ENCODE results near the gene ZNF280D. TPM values are rescaled to one million over a fixed set of nuclear protein-coding genes. Genes with fewer than 3 reads are reported as not detected.

The ZNF280D gene
- total and polyA plus RNA-seq, 2 experiments from 2014 or later, result 8.0 to 24.6 TPM

DNA sequence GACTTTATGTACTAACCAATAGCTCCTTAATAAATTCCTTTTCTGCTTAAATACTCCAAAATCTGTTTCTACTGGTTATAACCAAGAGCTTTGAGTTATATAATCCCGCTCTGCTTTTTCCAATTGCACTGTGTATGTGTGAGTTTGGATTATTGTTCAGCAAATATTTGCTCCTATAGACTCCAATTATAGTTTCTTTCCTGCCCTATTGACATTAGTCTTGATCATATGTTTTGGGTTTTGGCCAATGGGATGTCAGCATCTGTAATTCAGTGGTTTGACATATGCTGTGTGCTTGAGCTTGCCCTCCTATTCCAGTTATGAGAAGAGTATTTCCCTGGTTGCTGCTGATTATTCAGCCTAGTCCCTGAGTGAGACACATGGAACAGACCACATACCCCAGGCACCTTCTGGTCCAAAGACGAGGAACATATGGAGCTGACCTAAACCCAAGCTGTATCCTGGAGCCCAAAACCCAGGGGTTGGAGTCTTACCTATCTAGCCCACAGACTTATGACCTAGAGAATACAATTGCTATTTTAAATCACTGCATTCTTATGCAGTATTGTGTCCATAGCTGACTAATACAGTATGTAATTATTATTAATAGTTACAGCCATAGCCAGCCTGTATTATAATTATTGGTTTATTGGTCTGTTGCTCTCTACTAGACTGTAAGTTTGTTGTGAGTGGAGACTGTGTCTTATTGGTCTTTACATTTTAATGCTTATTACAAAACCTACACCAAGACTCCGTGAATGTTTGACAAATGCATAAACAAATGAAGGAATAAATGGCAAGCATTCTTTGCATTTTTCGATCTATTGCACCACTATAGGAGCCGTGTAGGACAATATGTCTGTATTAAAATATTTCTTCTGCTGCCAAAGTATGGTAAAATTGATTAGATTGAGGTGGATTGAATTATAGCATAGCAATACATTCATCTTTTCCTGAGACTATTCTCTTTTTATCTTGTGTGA, 11.7 kb upstream of the ZNF280D start:
- 75 to 81% methylated on average over 5 of the region's 5 CpGs for WGBS, 2 experiments (ENCODE audit: low coverage in 1 of 2, low lambda C conversion rate in 2 of 2, missing lambda C conversion rate in 2 of 2)
- no peaks in the 10 kb centered on the region for H3K9me3 ChIP-seq (ENCODE audit: low read depth)
- peaks cover 2% of the 10 kb centered on the region; the same call in 1 of the 2 replicates for H3K4me1 ChIP-seq (ENCODE audit: insufficient read depth)
- H3K4me3 ChIP-seq, result no peak overlapping the region
- no peaks in the 10 kb centered on the region for H3K79me2 ChIP-seq (ENCODE audit: insufficient read depth)
- H3K36me3 ChIP-seq (ENCODE audit: low read depth), result no peaks in the 10 kb centered on the region
- no peaks in the 10 kb centered on the region for H3K9me2 ChIP-seq (ENCODE audit: insufficient read depth)
- no peaks in the 10 kb centered on the region for H4K20me1 ChIP-seq (ENCODE audit: insufficient read depth)
- in situ Hi-C loops (cut with MboI), result no loop called here
- TF ChIP-seq EZH2 (IDR thresholded peaks at IDR 0.05; ENCODE audit: insufficient read depth, poor library complexity, severe bottlenecking) (no peak), EZH2phosphoT487 (IDR thresholded peaks at IDR 0.05; ENCODE audit: insufficient read depth, low read depth) (no peak)
- no peak overlapping the region for H3K4me2 ChIP-seq (ENCODE audit: unreplicated experiment)
- no peak overlapping the region for H3K27ac ChIP-seq
- H2AFZ ChIP-seq, result no peak overlapping the region
- no peak for DNase-seq
- H3F3A ChIP-seq (ENCODE audit: insufficient read depth), result no peaks in the 10 kb centered on the region
- no peaks in the 10 kb centered on the region for H3K27me3 ChIP-seq (replicated peaks; ENCODE audit: insufficient read depth)
- no peak overlapping the region for H3K9ac ChIP-seq

DNA sequence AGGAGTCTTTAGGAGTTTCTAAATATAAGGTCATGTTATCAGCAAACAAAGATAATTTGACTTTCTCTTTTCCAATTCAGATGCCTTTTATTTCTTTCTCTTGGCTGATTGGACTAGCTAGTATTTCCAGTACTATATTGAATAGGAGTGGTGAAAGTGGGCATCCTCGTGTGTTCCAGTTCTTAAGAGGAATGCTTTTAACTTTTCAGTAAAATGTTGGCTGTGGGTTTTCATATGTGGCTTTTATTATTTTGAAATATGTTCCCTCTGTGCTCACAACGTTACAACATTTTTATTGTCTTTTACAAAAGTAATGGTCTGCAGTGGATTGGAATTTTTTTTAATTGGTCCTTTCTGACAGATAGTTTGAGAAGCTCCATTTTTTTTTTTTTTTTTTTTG, 8.2 kb upstream of the ZNF280D start:
- no peak for DNase-seq
- Histone ChIP-seq H3K4me3 (no peak overlapping the region), H4K20me1 (ENCODE audit: insufficient read depth) (no peaks in the 10 kb centered on the region), H3F3A (ENCODE audit: insufficient read depth) (peaks cover 3% of the 10 kb centered on the region; the same call in 1 of the 2 replicates), H3K9me3 (ENCODE audit: low read depth) (no peaks in the 10 kb centered on the region), H3K27ac (no peak overlapping the region), H2AFZ (no peak overlapping the region), H3K36me3 (ENCODE audit: low read depth) (no peaks in the 10 kb centered on the region), H3K4me1 (ENCODE audit: insufficient read depth) (no peaks in the 10 kb centered on the region), H3K27me3 (replicated peaks; ENCODE audit: insufficient read depth) (no peaks in the 10 kb centered on the region), H3K79me2 (ENCODE audit: insufficient read depth) (no peaks in the 10 kb centered on the region), H3K9ac (no peak overlapping the region), H3K9me2 (ENCODE audit: insufficient read depth) (no peaks in the 10 kb centered on the region), H3K4me2 (ENCODE audit: unreplicated experiment) (no peak overlapping the region)
- in situ Hi-C loops (cut with MboI), result no loop called here
- no peak for TF ChIP-seq EZH2 (IDR thresholded peaks at IDR 0.05; ENCODE audit: insufficient read depth, poor library complexity, severe bottlenecking)
- no peak for TF ChIP-seq EZH2phosphoT487 (IDR thresholded peaks at IDR 0.05; ENCODE audit: insufficient read depth, low read depth)
- WGBS, 2 experiments (ENCODE audit: low coverage in 1 of 2, low lambda C conversion rate in 2 of 2, missing lambda C conversion rate in 2 of 2), result 5% methylated on average over 2 of the region's 2 CpGs

DNA sequence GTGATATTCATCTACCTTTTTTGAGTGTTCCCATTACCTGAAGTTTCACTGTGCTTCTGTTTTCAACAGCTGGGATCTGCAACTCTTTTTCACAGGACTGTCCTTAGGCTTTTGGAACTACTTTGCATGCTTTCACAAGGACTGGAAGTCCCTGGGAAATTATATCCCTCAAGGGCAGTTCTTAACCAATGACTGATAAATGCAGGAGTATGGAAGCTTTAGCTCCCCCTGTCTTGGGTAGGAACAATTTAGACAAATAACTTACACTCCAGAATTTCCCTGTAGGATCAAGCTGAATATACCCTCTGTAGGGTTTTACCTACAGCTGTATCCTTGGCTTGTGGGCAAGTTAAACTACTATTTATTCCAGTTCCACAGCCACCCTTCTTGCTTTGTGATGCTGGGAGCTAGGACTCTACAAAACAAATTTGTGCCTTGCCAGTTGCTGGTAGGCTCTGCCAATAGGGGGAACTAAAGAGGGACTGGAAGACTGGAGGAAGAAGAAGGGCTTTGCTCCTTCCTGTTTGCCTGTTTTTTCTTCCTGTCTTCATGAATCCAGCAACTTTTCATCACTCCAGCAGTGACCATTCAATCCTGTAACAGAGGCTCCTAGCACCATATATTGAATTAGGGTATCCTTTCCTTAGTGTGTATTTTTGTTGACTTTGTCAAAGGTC, 6.8 kb upstream of the ZNF280D start:
- peaks cover 4% of the 10 kb centered on the region; the same call in 1 of the 2 replicates for H3F3A ChIP-seq (ENCODE audit: insufficient read depth)
- H3K4me2 ChIP-seq (ENCODE audit: unreplicated experiment), result no peak overlapping the region
- H3K4me1 ChIP-seq (ENCODE audit: insufficient read depth), result no peaks in the 10 kb centered on the region
- H3K79me2 ChIP-seq (ENCODE audit: insufficient read depth), result no peaks in the 10 kb centered on the region
- H3K9me3 ChIP-seq (ENCODE audit: low read depth), result no peaks in the 10 kb centered on the region
- no peaks in the 10 kb centered on the region for H4K20me1 ChIP-seq (ENCODE audit: insufficient read depth)
- DNase-seq, result no peak
- no peak for TF ChIP-seq EZH2 (IDR thresholded peaks at IDR 0.05; ENCODE audit: insufficient read depth, poor library complexity, severe bottlenecking)
- TF ChIP-seq EZH2phosphoT487 (IDR thresholded peaks at IDR 0.05; ENCODE audit: insufficient read depth, low read depth), result no peak
- no peak overlapping the region for H2AFZ ChIP-seq
- in situ Hi-C loops (cut with MboI), result no loop called here
- no peaks in the 10 kb centered on the region for H3K9me2 ChIP-seq (ENCODE audit: insufficient read depth)
- no peak overlapping the region for H3K9ac ChIP-seq
- H3K27me3 ChIP-seq (replicated peaks; ENCODE audit: insufficient read depth), result no peaks in the 10 kb centered on the region
- no peak overlapping the region for H3K4me3 ChIP-seq
- no peak overlapping the region for H3K27ac ChIP-seq
- no peaks in the 10 kb centered on the region for H3K36me3 ChIP-seq (ENCODE audit: low read depth)

DNA sequence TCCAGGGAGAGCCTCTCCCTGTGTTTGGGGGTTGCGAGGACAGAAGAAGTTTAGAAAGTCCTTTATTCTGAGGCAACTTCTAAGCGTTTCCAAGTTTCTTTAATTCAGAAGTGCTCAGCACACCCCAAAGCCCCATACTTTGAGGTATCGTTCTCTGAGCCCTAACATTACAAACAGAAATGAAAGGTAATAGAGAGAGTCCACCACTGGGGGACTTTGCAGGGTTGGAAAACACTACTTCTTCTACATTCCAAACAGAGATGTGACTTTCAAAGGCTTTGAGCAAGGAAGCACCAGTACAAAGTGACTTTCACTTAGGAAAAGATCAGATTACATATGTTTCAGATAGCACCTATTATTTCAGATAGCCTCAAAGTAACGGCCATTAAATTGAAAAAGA, 6.2 kb upstream of the ZNF280D start:
- Histone ChIP-seq H3K4me1 (ENCODE audit: insufficient read depth) (no peaks in the 10 kb centered on the region), H2AFZ (no peak overlapping the region), H3K27ac (no peak overlapping the region), H3K9ac (no peak overlapping the region), H3F3A (ENCODE audit: insufficient read depth) (peaks cover 4% of the 10 kb centered on the region; the same call in 1 of the 2 replicates), H3K4me3 (no peak overlapping the region), H3K4me2 (ENCODE audit: unreplicated experiment) (no peak overlapping the region), H3K27me3 (replicated peaks; ENCODE audit: insufficient read depth) (no peaks in the 10 kb centered on the region), H3K9me3 (ENCODE audit: low read depth) (no peaks in the 10 kb centered on the region), H3K9me2 (ENCODE audit: insufficient read depth) (no peaks in the 10 kb centered on the region), H4K20me1 (ENCODE audit: insufficient read depth) (no peaks in the 10 kb centered on the region), H3K79me2 (ENCODE audit: insufficient read depth) (no peaks in the 10 kb centered on the region), H3K36me3 (ENCODE audit: low read depth) (no peaks in the 10 kb centered on the region)
- TF ChIP-seq EZH2 (IDR thresholded peaks at IDR 0.05; ENCODE audit: insufficient read depth, poor library complexity, severe bottlenecking) (no peak), EZH2phosphoT487 (IDR thresholded peaks at IDR 0.05; ENCODE audit: insufficient read depth, low read depth) (no peak)
- in situ Hi-C loops (cut with MboI), result no loop called here
- no peak for DNase-seq
- WGBS, 2 experiments (ENCODE audit: low coverage in 1 of 2, low lambda C conversion rate in 2 of 2, missing lambda C conversion rate in 2 of 2), result 69 to 74% methylated on average over 4 of the region's 4 CpGs

Data from GM23248 (cell line).